ENCODE results near the gene KLF5. TPM values are rescaled to one million over a fixed set of nuclear protein-coding genes. Genes with fewer than 3 reads are reported as not detected.

The KLF5 gene
- total RNA-seq, 2 experiments from 2014 or later, result 0.29 to 0.82 TPM

DNA sequence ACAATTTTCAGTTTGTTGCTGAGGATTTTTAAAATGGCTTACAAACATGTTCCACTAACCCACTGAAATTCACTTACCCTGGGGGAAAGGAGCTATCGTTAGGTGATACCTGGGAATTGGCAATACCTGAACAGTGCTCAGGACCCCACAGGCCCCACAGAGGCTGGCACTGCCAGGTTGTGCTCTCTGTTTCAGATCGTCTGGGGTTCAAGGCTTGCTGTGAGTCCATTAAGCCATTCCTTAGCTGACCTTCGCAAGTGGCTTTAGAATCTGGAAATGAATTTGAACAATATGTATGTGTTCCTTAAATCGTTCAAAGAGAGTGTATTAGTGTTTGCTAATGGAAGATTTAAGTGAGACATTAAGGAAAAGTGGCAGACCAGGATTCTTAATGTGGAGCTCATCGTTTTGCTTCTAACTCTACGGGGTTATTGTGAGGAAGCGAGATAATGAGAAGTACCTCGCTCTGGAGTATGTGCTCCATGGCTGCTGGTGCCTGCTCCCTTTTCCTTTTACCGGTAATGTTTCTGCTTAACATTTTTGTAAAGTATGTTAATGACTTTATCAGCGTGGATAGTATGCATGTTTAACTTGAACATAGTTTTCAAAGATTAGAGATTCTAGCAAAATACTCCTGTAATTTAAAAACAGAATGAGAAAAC lies 13.6 kb downstream of the KLF5 start:
- no peaks in the 10 kb centered on the region for H3K4me1 ChIP-seq (ENCODE audit: insufficient read depth, low read length, poor library complexity, severe bottlenecking)
- H3K9me3 ChIP-seq (ENCODE audit: low read length), result no peaks in the 10 kb centered on the region
- no peaks in the 10 kb centered on the region for H3K36me3 ChIP-seq (ENCODE audit: insufficient read depth, low read length)
- no peaks in the 10 kb centered on the region for H3K79me2 ChIP-seq (ENCODE audit: insufficient read depth, low read depth, low read length)
- ChIA-PET CTCF (ENCODE audit: unreplicated experiment) (no interaction called here), POLR2A (interaction anchor here (0.7 to 1.3 kb wide), 2 partner anchors 9 to 12 kb away, joined by 3 to 4 read pairs; no protein-coding TSS in a partner anchor)
- no peak for TF ChIP-seq EZH2phosphoT487 (IDR thresholded peaks at IDR 0.05; ENCODE audit: borderline replicate concordance, low read depth, low read length)
- TF ChIP-seq, protein P1, sequence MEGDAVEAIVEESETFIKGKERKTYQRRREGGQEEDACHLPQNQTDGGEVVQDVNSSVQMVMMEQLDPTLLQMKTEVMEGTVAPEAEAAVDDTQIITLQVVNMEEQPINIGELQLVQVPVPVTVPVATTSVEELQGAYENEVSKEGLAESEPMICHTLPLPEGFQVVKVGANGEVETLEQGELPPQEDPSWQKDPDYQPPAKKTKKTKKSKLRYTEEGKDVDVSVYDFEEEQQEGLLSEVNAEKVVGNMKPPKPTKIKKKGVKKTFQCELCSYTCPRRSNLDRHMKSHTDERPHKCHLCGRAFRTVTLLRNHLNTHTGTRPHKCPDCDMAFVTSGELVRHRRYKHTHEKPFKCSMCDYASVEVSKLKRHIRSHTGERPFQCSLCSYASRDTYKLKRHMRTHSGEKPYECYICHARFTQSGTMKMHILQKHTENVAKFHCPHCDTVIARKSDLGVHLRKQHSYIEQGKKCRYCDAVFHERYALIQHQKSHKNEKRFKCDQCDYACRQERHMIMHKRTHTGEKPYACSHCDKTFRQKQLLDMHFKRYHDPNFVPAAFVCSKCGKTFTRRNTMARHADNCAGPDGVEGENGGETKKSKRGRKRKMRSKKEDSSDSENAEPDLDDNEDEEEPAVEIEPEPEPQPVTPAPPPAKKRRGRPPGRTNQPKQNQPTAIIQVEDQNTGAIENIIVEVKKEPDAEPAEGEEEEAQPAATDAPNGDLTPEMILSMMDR (conservative IDR thresholded peaks at IDR 0.05; ENCODE audit: low read length), result no peak
- no TSS peak for BruUV-seq (replicated peaks)
- no peak overlapping the region for H2AFZ ChIP-seq (ENCODE audit: low read length)
- H3K27ac ChIP-seq (ENCODE audit: low read depth, low read length, poor library complexity, severe bottlenecking), result no peak overlapping the region
- DNase-seq (ENCODE audit: low spot score), result no peak
- no peak overlapping the region for H3K4me3 ChIP-seq (ENCODE audit: low read depth, low read length, poor library complexity, severe bottlenecking)
- no peaks in the 10 kb centered on the region for H3K9me2 ChIP-seq (ENCODE audit: insufficient read depth, low read length)
- intact Hi-C loops (cut with micrococcal nuclease; ENCODE audit: unreplicated experiment), result no loop called here
- no peaks in the 10 kb centered on the region for H4K20me1 ChIP-seq (ENCODE audit: insufficient read depth, low read length)
- no peak overlapping the region for H3K4me2 ChIP-seq (ENCODE audit: low read length)

DNA sequence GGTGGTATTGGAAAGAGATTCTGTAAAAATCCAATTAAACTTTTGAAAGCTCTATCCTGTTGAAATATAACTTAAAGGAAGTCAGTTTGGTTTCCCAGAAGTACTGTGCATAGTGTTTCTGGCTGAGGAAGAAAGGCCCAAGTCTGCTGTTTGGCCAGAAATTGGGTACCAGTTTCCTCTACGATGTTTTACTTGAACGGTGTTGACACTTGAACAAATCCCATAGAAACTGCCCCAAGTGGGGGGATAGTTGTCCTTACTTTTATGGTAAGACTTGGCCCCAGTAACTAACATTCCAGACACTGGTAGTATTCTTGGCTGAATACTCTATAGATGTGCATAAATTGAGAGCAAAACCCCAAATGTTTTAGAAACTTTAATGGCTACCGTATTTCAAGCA lies 14.2 kb downstream of the KLF5 start:
- no TSS peak for BruUV-seq (replicated peaks)
- Histone ChIP-seq H3K4me3 (ENCODE audit: low read depth, low read length, poor library complexity, severe bottlenecking) (no peak overlapping the region), H3K4me2 (ENCODE audit: low read length) (no peak overlapping the region), H3K27ac (ENCODE audit: low read depth, low read length, poor library complexity, severe bottlenecking) (no peak overlapping the region), H3K4me1 (ENCODE audit: insufficient read depth, low read length, poor library complexity, severe bottlenecking) (no peaks in the 10 kb centered on the region), H4K20me1 (ENCODE audit: insufficient read depth, low read length) (no peaks in the 10 kb centered on the region), H3K9me3 (ENCODE audit: low read length) (no peaks in the 10 kb centered on the region), H3K36me3 (ENCODE audit: insufficient read depth, low read length) (no peaks in the 10 kb centered on the region), H3K79me2 (ENCODE audit: insufficient read depth, low read depth, low read length) (no peaks in the 10 kb centered on the region), H2AFZ (ENCODE audit: low read length) (no peak overlapping the region), H3K9me2 (ENCODE audit: insufficient read depth, low read length) (no peaks in the 10 kb centered on the region)
- CTCF ChIA-PET (ENCODE audit: unreplicated experiment), result no interaction called here
- POLR2A ChIA-PET, result interaction anchor here (0.7 to 1.3 kb wide), 2 partner anchors 8 to 13 kb away, joined by 3 to 4 read pairs; no protein-coding TSS in a partner anchor
- intact Hi-C loops (cut with micrococcal nuclease; ENCODE audit: unreplicated experiment), result no loop called here
- TF ChIP-seq, protein P1 (conservative IDR thresholded peaks at IDR 0.05; ENCODE audit: low read length), result no peak
- no peak for TF ChIP-seq EZH2phosphoT487 (IDR thresholded peaks at IDR 0.05; ENCODE audit: borderline replicate concordance, low read depth, low read length)
- no peak for DNase-seq (ENCODE audit: low spot score)

DNA sequence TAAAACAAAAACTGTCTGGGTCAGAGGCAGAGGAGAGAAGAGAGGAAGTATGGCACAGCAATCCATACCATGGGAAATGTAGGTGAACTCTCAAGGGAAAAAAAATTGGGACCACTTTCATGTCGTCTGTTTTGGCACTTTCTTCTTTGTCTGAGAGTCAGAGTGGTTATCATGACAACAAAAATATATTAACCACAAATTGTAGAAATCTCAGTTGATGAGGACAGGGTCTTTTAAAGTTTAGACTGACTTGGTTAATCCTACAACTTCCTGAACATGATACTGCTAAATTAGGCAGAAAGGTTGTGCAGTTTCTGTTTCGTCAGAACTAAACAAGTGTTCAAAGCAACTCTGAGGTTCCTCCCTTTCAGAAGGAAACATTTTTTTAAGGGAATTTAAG lies 15.2 kb downstream of the KLF5 start:
- H3K79me2 ChIP-seq (ENCODE audit: insufficient read depth, low read depth, low read length), result no peaks in the 10 kb centered on the region
- intact Hi-C loops (cut with micrococcal nuclease; ENCODE audit: unreplicated experiment), result no loop called here
- H3K9me3 ChIP-seq (ENCODE audit: low read length), result no peaks in the 10 kb centered on the region
- POLR2A ChIA-PET, result no interaction called here
- H3K36me3 ChIP-seq (ENCODE audit: insufficient read depth, low read length), result no peaks in the 10 kb centered on the region
- no peaks in the 10 kb centered on the region for H3K9me2 ChIP-seq (ENCODE audit: insufficient read depth, low read length)
- no peaks in the 10 kb centered on the region for H3K4me1 ChIP-seq (ENCODE audit: insufficient read depth, low read length, poor library complexity, severe bottlenecking)
- DNase-seq (ENCODE audit: low spot score), result no peak
- no TSS peak for BruUV-seq (replicated peaks)
- H2AFZ ChIP-seq (ENCODE audit: low read length), result no peak overlapping the region
- no peak overlapping the region for H3K27ac ChIP-seq (ENCODE audit: low read depth, low read length, poor library complexity, severe bottlenecking)
- CTCF ChIA-PET (ENCODE audit: unreplicated experiment), result no interaction called here
- no peak overlapping the region for H3K4me2 ChIP-seq (ENCODE audit: low read length)
- H3K4me3 ChIP-seq (ENCODE audit: low read depth, low read length, poor library complexity, severe bottlenecking), result no peak overlapping the region
- no peak for TF ChIP-seq EZH2phosphoT487 (IDR thresholded peaks at IDR 0.05; ENCODE audit: borderline replicate concordance, low read depth, low read length)
- H4K20me1 ChIP-seq (ENCODE audit: insufficient read depth, low read length), result no peaks in the 10 kb centered on the region
